NCI-H226 (cell line): ENCODE measurements around the gene GJA4.
"Not testable (repeated sequence)": the region's sequence is repeated elsewhere in the genome, so short reads cannot be mapped to it uniquely, and the experiment has no call there.

Source experiments
- DNase-seq: peaks from one replicate; pipeline ENCODE4 v3.0.0-alpha.2; 2015

The GJA4 gene

GRCh38 chr1:34770891-34771504 is 21.8 kb upstream of the GJA4 start:
- DNase-seq = no peak

- no peak for DNase-seq
Observed at GRCh38 chr1:34771573-34772371, 21.0 kb upstream of the GJA4 start.

GRCh38 chr1:34773114-34773513 is 19.7 kb upstream of the GJA4 start:
- DNase-seq = not testable (repeated sequence)

GRCh38 chr1:34774957-34775356 is 17.8 kb upstream of the GJA4 start:
- DNase-seq = no peak

GRCh38 chr1:34776911-34777310 is 15.9 kb upstream of the GJA4 start:
- DNase-seq = no peak

- no peak for DNase-seq
Observed at GRCh38 chr1:34777519-34778321, 15.1 kb upstream of the GJA4 start.

- no peak for DNase-seq
Observed at GRCh38 chr1:34778381-34778780, 14.4 kb upstream of the GJA4 start.

GRCh38 chr1:34779005-34779404 is 13.8 kb upstream of the GJA4 start:
- DNase-seq = no peak

- peak; percentile 41 for DNase-seq
Observed at GRCh38 chr1:34779526-34779925, 13.3 kb upstream of the GJA4 start.

- DNase-seq = no peak
Observed at GRCh38 chr1:34779962-34780361, 12.8 kb upstream of the GJA4 start.

- no peak for DNase-seq
Observed at GRCh38 chr1:34780528-34780927, 12.3 kb upstream of the GJA4 start.

- no peak for DNase-seq
Observed at GRCh38 chr1:34781071-34781843, 11.5 kb upstream of the GJA4 start, which contains the start of gene GJB3. Gene GJB3 (plus strand): TSS chr1:34781214. CDS start chr1:34784763, 3,549 bp downstream.

GRCh38 chr1:34781844-34782391 is 10.9 kb upstream of the GJA4 start:
- no peak for DNase-seq

GRCh38 chr1:34784751-34785221 is 8.0 kb upstream of the GJA4 start:
- no peak for DNase-seq

- DNase-seq = no peak
Observed at GRCh38 chr1:34785231-34785874, 7.4 kb upstream of the GJA4 start.

GRCh38 chr1:34785875-34786470 is 6.8 kb upstream of the GJA4 start:
- DNase-seq = no peak

- peak; percentile 37 for DNase-seq
Observed at GRCh38 chr1:34786521-34787325, 6.1 kb upstream of the GJA4 start.

GRCh38 chr1:34787461-34788420 is 5.1 kb upstream of the GJA4 start:
- peak; percentile 33 for DNase-seq

- DNase-seq = no peak
Observed at GRCh38 chr1:34790985-34791384, 1.8 kb upstream of the GJA4 start.
